GM12864 (cell line): ENCODE results near the gene OGFR.

Experiments
- DNase-seq: peaks from one replicate; pipeline ENCODE4 v3.0.0-alpha.2; 2011; ENCODE audit warnings: low read depth
- H3K4me3 ChIP-seq: 2 replicates; pipeline ENCODE4 v1.5.1; 2011; ENCODE audit warnings: mild to moderate bottlenecking, low read depth, low read length, control low read depth
- TF ChIP-seq, protein P1 (sequence below): IDR thresholded peaks from 2 replicates; pipeline ENCODE4 v1.5.1; 2011; ENCODE audit warnings: low read depth, mild to moderate bottlenecking, moderate library complexity, low read length, control low read depth, inconsistent platforms; ENCODE audit errors: missing control alignments

The OGFR gene

DNA sequence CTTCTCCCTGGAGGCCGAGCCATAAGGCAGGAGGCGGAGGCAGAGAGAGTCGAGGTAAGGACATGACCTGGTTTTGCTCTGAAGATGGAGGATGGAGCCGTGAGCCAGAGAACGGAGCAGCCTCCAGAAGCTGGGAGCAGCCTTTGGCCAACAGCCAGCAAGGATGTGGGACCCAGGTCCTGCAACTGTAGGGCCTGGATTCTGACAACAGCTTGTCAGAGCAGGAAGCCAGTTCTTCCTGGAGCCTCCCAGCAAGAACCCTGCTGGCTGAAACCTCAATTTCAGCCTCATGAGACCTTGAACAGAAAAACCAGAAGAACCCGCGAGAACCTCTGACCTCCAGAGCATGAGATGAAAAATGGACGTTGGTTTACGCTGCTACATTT, 21.7 kb upstream of the OGFR start:
- DNase-seq: no peak
- H3K4me3 ChIP-seq: no peak overlapping the region
- TF ChIP-seq, protein P1, sequence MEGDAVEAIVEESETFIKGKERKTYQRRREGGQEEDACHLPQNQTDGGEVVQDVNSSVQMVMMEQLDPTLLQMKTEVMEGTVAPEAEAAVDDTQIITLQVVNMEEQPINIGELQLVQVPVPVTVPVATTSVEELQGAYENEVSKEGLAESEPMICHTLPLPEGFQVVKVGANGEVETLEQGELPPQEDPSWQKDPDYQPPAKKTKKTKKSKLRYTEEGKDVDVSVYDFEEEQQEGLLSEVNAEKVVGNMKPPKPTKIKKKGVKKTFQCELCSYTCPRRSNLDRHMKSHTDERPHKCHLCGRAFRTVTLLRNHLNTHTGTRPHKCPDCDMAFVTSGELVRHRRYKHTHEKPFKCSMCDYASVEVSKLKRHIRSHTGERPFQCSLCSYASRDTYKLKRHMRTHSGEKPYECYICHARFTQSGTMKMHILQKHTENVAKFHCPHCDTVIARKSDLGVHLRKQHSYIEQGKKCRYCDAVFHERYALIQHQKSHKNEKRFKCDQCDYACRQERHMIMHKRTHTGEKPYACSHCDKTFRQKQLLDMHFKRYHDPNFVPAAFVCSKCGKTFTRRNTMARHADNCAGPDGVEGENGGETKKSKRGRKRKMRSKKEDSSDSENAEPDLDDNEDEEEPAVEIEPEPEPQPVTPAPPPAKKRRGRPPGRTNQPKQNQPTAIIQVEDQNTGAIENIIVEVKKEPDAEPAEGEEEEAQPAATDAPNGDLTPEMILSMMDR: peak; percentile 0

DNA sequence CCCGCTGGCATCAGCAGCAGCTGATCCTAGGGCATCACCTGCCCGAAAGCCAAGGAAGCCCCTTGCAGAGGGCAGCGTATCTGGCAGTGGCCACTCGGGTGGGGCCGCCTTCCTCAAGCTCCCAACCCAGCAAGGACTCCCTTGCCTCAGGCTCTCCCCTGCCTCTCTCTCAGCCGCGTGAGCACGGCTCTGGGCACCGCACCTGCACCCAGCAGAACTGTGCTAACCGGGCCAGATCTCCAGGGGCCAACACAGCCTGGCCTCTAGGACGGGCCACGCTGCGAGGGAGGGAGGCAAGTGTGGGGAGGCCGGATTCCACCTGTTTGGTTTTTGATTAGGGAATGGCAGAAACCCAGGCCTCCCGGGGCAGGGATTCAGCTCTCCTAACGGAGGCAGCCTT, 20.1 kb upstream of the OGFR start:
- DNase-seq: no peak
- no peak overlapping the region for H3K4me3 ChIP-seq
- TF ChIP-seq, protein P1: no peak

DNA sequence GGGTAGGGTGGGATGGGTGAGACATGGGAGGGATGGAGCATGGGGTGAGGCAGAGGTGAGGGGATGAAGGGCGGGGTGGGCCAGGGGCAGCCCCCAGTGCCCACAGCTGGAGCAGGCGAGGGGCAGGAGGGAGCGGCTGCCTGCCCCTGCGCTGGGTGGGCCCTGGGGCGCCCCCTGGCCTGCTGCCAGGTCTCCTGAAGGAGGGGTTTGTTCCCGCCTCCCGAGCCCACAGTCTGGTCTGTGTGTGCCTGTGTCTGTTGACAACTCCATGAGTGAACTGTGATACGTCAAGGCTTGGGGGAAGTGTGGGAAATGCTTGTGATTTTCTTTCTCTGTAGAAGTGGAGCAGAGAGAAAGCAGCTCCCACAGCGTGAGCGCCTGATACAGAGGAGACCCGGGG, 19.2 kb upstream of the OGFR start:
- TF ChIP-seq, protein P1: no peak
- H3K4me3 ChIP-seq: no peak overlapping the region
- DNase-seq: no peak

DNA sequence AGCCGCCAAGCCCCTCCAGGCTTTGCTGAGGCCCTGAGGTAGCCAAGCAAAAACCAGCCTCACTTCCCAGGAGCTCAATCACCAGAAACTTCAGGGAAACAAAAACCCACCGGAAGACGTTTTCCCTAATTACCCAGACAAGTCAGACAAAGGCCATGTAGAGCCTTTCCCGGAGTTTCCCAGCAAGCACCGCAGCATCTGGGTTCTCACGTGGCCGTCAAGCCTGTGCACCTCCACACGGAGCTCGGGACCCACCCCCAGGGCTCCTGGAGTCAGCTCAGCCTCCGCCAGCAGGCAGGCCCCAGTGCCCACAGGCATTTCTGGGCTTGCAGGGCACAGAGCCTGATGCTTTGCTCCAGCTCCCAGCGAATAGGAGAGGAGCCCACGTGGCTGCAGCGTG, 18.5 kb upstream of the OGFR start:
- DNase-seq: no peak
- TF ChIP-seq, protein P1: no peak
- no peak overlapping the region for H3K4me3 ChIP-seq

DNA sequence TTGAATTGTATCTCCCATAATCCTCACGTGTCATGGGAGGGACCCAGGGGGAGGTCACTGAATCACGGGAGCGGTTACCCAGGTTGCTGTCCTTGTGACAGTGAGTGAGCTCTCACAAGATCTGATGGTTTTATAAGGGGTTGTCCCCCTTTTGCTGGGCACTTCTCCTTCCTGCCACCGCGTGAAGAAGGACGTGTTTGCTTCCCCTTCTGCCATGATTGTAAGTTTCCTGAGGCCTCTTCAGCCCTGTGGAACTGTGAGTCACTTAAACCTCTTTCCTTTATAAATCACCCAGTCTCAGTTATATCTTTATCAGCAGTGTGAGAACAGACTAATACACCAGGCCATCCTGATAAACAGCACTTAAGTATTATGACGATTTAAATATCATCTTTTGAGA, 17.3 kb upstream of the OGFR start:
- TF ChIP-seq, protein P1: no peak
- no peak for DNase-seq
- H3K4me3 ChIP-seq: no peak overlapping the region

DNA sequence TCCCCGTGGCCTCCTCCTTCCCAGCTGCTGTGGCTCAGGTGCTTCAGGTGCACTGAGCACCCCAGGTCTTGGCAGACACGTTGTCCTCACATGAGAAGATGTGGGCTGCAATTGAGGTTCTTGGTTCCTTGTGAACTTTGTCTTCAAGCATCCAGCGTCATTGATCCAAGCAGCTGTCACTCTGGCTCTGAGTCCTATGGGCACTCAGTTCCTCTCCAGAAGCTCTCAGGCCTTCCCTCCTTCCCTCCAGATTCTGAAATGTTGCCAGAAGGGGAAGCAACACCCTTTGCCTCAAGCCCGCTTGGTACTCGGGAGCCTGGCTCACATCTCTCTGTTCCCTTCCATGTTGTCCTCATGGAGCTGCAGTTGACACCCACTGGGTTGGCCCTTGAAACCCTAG, 16.8 kb upstream of the OGFR start:
- H3K4me3 ChIP-seq: no peak overlapping the region

DNA sequence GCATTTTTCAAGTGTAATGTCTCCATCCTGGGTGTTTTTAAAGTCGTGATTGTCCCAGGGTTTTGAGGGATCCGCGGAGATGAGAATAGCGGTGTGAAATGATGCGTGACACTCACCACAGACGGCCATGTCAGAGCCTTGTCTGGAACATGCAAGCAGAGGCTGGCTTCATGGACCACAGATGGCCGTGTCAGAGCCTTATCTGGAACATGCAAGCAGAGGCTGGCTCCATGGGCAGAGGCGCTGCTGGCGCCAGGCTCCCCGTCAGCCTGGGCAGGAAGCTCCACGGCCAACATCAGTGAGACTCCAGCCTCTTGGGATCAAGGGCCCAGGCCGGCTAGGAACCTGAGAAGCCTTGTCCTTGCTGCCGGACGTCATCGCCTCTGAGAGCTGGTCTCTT, 16.0 kb upstream of the OGFR start:
- no peak overlapping the region for H3K4me3 ChIP-seq
- TF ChIP-seq, protein P1: no peak
- no peak for DNase-seq

More for the DNA sequence above, 16.8 kb upstream of the OGFR start:
- DNase-seq: no peak
- TF ChIP-seq, protein P1: no peak
